Activated CD8-positive, alpha-beta memory T cell treated with anti-CD3 and anti-CD28 coated beads, Interleukin-2, amount 10 ng/mL, durations not matched to agents 7 days and 5 days (primary cell): ENCODE data around the gene DCTN1. TPM values are rescaled to one million over a fixed set of nuclear protein-coding genes. Genes with fewer than 3 reads are reported as not detected.
A peak's percentile ranks its signal among the peaks of the same experiment; 100 is the strongest.
"Not testable (repeated sequence)": the region's sequence is repeated elsewhere in the genome, so short reads cannot be mapped to it uniquely, and the experiment has no call there.

ENCODE experiments used
- ATAC-seq: fragments of 150-1000 bp; cut with Tn5 transposase; one replicate; pipeline ENCODE4 v1.10.0; 2021; ENCODE audit warnings: moderate library complexity
- CTCF ChIA-PET: fragments of 350-600 bp; sonication (Branson Sonifier 250); formaldehyde crosslinking; loops from one replicate; lab custom pipeline; 2021; ENCODE audit warnings: antibody characterized with exemption; lab: Charles Lee
- DNase-seq: peaks from one replicate; pipeline ENCODE4 v3.0.0-alpha.2; 2020
- H3K27ac Mint-ChIP-seq: one replicate; pipeline ENCODE4 v1.8.0; 2021; ENCODE audit warnings: mild to moderate bottlenecking, mixed read lengths
- H3K27me3 Mint-ChIP-seq: one replicate; pipeline ENCODE4 v1.8.0; 2021; ENCODE audit warnings: mixed read lengths
- H3K36me3 Mint-ChIP-seq: one replicate; pipeline ENCODE4 v1.8.0; 2021; ENCODE audit warnings: mild to moderate bottlenecking, mixed read lengths
- H3K4me1 Mint-ChIP-seq: one replicate; pipeline ENCODE4 v1.8.0; 2021; ENCODE audit warnings: mixed read lengths
- H3K4me3 Mint-ChIP-seq: one replicate; pipeline ENCODE4 v1.8.0; 2021; ENCODE audit warnings: mild to moderate bottlenecking, moderate library complexity, mixed read lengths
- H3K9me3 Mint-ChIP-seq: one replicate; pipeline ENCODE4 v1.8.0; 2022; ENCODE audit warnings: low read depth, mixed read lengths
- total RNA-seq, 2 experiments: library from RNA; stranded (reverse); gene quantifications; one replicate each; pipeline ENCODE4 v1.2.3, GENCODE V29; 2021

Gene DCTN1
- total RNA-seq, 2 experiments from 2014 or later, result 98.3 to 108 TPM

DNA sequence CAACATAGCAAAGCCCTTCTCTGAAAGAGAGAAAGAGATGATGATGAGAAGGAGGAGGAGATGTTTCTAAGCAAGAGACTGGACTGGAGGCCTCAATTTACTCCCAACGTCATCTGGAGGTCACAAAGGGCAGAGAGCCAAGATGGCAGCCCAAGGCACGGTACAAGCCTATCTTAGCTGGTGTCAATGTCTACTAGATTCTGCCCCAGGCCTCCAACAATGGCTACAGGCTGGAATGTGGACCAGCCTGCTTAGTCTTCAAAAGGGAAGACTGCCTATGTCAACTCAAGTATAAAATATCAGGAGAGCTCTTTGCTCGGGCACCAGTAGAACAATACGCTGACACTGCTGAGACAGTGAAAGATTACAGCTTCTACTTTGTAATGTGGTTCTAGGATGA, 30.2 kb downstream of the DCTN1 start:
- Mint-ChIP-seq H3K36me3 (no peaks in the 10 kb centered on the region), H3K27me3 (peaks cover 3% of the 10 kb centered on the region), H3K9me3 (no peaks in the 10 kb centered on the region), H3K4me1 (peaks cover 11% of the 10 kb centered on the region), H3K27ac (no peak overlapping the region), H3K4me3 (no peak overlapping the region)
- no peak for ATAC-seq
- DNase-seq, result no peak
- CTCF ChIA-PET, result interaction anchor here (1.6 to 6.9 kb wide), 3 partner anchors 10 to 100 kb away, joined by 3 to 42 read pairs (median 4); no protein-coding TSS in a partner anchor

DNA sequence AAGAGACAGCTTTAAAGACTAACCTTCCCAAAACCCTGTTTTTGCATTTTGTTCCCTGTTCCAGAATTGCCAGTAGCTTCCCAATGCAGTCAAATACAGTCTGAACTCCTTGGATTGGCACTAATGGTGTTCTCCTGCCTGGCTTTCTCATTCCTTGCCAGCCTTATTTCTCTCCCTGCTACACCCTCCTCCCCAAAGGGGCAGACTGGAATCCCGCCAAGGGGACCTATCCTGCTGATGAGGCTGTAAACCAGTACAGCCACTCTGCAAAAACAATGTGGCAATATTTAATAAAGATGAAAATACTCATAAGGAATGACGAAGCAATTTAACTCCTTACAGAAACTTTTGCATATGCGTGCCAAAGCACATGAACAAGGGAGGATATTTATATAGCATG, 32.4 kb downstream of the DCTN1 start:
- no peak overlapping the region for H3K4me3 Mint-ChIP-seq
- no peaks in the 10 kb centered on the region for H3K36me3 Mint-ChIP-seq
- DNase-seq (no peak), ATAC-seq (no peak)
- no peaks in the 10 kb centered on the region for H3K9me3 Mint-ChIP-seq
- CTCF ChIA-PET, result interaction anchor here (1.4 kb wide), 1 partner anchor 13 kb away, joined by 5 read pairs; no protein-coding TSS in a partner anchor
- H3K27ac Mint-ChIP-seq, result no peak overlapping the region
- peaks cover 10% of the 10 kb centered on the region for H3K27me3 Mint-ChIP-seq
- H3K4me1 Mint-ChIP-seq, result peaks cover 16% of the 10 kb centered on the region

DNA sequence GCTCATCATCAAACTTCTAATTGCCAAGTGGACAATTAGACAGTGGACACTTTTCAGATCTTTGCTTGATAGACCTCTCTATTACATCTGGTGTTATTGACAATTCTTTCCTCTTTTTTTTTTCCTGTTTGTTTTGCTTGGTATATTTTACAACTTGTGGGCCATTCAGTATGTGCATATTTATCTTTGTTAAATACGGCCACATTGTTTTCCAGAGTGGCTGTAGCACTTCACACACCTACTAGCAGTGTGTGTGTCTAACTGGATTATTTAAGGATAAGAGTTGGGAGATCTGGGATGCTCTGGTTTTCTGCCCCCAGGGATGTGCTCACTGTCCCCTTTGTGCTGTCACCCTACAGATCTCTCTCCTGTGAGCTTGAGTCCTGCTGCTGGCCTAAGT, 32.8 kb downstream of the DCTN1 start:
- no peaks in the 10 kb centered on the region for H3K36me3 Mint-ChIP-seq
- no peak for ATAC-seq
- DNase-seq, result no peak
- H3K9me3 Mint-ChIP-seq, result no peaks in the 10 kb centered on the region
- no peak overlapping the region for H3K27ac Mint-ChIP-seq
- peaks cover 16% of the 10 kb centered on the region for H3K4me1 Mint-ChIP-seq
- CTCF ChIA-PET, result interaction anchor here (1.4 kb wide), 1 partner anchor 12 kb away, joined by 5 read pairs; no protein-coding TSS in a partner anchor
- peaks cover 10% of the 10 kb centered on the region for H3K27me3 Mint-ChIP-seq
- H3K4me3 Mint-ChIP-seq, result no peak overlapping the region

DNA sequence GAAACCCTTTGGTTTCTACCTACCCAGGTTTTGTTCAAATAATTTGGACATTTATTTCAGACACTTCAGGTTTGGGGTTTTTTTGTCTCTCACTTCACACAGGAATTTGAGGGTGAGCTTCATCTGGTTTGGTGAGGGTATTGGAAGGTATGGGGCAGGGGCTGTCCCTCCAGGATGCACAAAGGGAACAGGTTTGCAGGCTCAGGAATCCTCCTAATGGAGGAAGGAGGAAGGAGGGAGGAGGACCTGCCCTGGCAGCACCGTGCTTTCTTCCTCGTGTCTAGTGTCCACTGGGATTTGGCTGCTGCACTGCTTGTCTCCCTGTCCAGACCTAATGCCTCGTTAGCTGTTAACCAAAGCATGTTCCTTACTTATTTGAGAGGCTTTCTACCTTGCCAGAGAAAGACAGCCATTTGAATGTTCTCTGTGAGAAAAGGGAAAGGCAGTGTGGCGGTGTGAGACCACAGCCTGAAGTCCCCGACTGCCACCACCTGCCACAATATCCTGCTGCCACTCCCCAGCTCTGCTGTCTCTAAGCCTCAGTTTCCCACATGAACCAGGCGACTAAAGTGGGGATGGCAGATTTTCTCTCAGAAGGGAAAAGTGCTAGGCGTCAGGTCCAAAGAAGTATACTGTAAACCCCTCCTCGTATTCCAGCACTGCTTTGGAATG, 34.7 kb downstream of the DCTN1 start:
- Mint-ChIP-seq H3K27ac (no peak overlapping the region), H3K36me3 (no peaks in the 10 kb centered on the region), H3K9me3 (no peaks in the 10 kb centered on the region), H3K27me3 (peaks cover 10% of the 10 kb centered on the region), H3K4me3 (no peak overlapping the region), H3K4me1 (peaks cover 16% of the 10 kb centered on the region)
- CTCF ChIA-PET, result interaction anchor here (0.6 to 2.6 kb wide), 4 partner anchors 11 to 107 kb away, joined by 3 to 15 read pairs (median 4); no protein-coding TSS in a partner anchor
- DNase-seq (peak; percentile 50), ATAC-seq (no peak)

DNA sequence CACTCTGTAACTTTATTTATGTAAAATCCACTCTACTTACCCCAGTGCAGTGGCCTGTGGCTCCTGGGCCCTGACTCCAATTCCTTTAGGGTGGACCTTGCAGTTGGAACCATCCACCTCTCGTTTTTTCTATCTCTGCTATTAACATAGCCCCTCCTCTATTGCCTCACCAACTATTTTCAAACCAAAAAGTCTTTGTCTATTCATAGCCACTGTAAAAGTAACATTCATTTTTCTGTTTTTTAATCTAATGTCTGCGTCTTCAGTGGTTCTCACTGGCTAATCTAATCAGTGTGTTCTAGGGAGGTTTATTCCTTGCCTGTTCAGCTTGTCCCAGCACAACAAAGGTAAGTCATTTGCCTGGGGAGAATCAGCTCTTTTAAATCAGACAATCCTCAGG, 36.8 kb downstream of the DCTN1 start, which contains the start of gene SLC4A5:
TSS of gene SLC4A5 (minus strand) at position 101 of the 400 bp plus-strand sequence. CDS start 28,393 bp downstream, outside the sequence.
- DNase-seq, result no peak
- no peak within 1 kb of the TSS for H3K27ac Mint-ChIP-seq
- peaks cover 8% of the 10 kb centered on the region for H3K27me3 Mint-ChIP-seq
- H3K9me3 Mint-ChIP-seq, result no peaks in the 10 kb centered on the region
- no peak for ATAC-seq
- CTCF ChIA-PET, result no interaction called here
- no peak within 1 kb of the TSS for H3K4me3 Mint-ChIP-seq
- peaks cover 16% of the 10 kb centered on the region for H3K4me1 Mint-ChIP-seq
- H3K36me3 Mint-ChIP-seq, result no peaks in the 10 kb centered on the region

DNA sequence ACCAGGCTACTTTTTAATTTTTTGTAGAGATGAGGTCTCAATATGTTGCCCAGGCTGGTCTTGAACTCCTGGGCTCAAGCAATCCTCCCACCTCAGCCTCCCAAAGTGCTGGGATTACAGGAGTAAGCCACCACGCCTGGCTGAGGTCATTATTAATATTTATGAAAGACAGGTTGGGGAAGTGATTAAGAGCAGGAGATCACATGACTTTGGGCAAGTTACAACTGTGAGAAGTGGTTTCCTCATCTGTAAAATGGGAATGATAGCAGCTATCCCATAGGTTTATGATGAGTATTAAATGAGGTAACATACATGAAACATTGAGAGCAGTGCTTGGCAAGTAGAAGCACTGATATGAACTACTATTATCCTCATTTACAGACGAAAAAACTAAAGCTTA, 43.9 kb downstream of the DCTN1 start:
- not testable (repeated sequence) for H3K36me3 Mint-ChIP-seq, H3K4me3 Mint-ChIP-seq, ATAC-seq, H3K27me3 Mint-ChIP-seq, H3K4me1 Mint-ChIP-seq, DNase-seq, H3K9me3 Mint-ChIP-seq, H3K27ac Mint-ChIP-seq
- CTCF ChIA-PET, result interaction anchor here (1.3 to 6.8 kb wide), 16 partner anchors 9 to 512 kb away, joined by 5 to 76 read pairs (median 14); partner anchors contain the start of genes CCDC142, STAMBP and TTC31

DNA sequence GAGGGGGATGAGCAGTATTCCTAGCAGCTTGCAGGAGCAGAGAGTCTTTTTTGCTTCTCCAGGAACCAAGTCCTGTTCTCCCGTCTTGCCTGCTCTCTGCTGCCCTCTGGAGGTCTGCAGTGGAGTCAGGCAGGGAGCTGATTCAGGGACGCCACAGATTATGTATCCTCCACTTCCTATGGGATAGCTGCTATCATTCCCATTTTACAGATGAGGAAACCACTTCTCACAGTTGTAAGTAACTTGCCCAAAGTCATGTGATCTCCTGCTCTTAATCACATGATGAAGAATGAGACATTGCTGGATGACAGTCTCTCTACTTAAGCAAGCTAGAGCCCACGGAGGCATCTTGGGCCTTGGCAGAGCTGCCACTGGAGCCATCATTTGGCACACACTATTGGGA, 45.2 kb downstream of the DCTN1 start:
- no peak overlapping the region for H3K27ac Mint-ChIP-seq

DNA sequence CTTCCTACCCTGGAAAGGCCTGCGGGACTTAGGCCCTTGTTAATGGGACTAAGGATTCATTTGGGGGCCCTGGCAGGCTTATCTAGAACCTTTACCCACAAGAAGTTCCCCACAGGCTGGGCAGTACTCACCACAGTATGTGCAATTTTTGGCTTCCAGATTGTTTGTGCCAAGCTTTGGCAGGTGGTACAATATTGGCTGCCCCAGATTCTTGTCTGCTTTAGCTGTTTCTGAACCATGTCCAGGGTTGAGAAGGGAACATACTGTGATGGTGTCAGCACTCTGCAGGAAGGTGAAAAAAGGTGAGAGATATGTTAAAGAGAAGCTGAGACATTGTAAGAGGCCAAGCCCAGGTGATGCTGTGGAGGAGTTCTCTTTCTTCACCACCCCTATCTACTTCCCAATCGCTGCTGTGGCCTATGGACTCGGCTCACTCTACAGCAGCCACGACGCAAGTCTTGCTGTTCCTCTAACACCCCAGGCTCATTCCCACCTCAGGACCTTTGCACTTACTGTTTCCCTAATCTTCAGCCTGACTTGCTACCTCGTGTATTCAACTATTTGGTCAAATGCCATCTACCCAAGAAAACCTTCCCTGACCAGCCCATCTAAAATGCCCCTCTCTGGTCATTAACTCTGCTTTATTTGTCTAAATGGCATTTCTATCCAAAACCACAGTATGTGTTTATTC, 46.1 kb downstream of the DCTN1 start:
- H3K27ac Mint-ChIP-seq, result peak overlapping the region; percentile 20
- CTCF ChIA-PET, result interaction anchor here (0.8 to 6.8 kb wide), 50 partner anchors 8 to 581 kb away, joined by 3 to 76 read pairs (median 6); partner anchors contain the start of genes BOLA3, CCDC142, STAMBP and TTC31
- H3K27me3 Mint-ChIP-seq, result no peaks in the 10 kb centered on the region
- H3K36me3 Mint-ChIP-seq, result no peaks in the 10 kb centered on the region
- H3K9me3 Mint-ChIP-seq, result no peaks in the 10 kb centered on the region
- DNase-seq (no peak), ATAC-seq (no peak)
- no peak overlapping the region for H3K4me3 Mint-ChIP-seq
- no peaks in the 10 kb centered on the region for H3K4me1 Mint-ChIP-seq

More for the DNA sequence above, 45.2 kb downstream of the DCTN1 start:
- H3K36me3 Mint-ChIP-seq, result no peaks in the 10 kb centered on the region
- peak; percentile 81 for DNase-seq
- ATAC-seq, result peak; percentile 83
- H3K9me3 Mint-ChIP-seq, result no peaks in the 10 kb centered on the region
- no peaks in the 10 kb centered on the region for H3K27me3 Mint-ChIP-seq
- H3K4me1 Mint-ChIP-seq, result no peaks in the 10 kb centered on the region
- no peak overlapping the region for H3K4me3 Mint-ChIP-seq
- CTCF ChIA-PET, result interaction anchor here (0.6 to 6.8 kb wide), 68 partner anchors 9 to 582 kb away, joined by 3 to 76 read pairs (median 5); partner anchors contain the start of genes BOLA3, CCDC142, MOB1A and STAMBP

DNA sequence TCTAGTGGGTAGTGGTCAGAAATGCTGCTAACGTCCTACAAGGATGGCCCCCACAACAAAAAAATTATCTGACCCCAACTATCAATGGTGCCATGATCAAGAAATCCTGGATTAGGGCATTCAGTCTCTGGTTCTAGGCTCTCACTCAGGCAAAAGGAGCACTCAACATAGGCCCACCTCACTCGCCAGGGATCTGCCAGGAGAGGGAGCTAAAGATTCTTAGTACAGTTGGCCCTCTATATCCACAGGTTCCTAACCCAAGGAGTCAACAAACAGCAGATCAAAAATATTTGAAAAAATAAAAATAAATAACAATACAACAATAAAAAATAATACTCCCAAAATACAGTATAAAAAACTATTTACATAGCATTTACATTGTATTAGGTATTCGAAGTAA, 46.9 kb downstream of the DCTN1 start:
- no peak overlapping the region for H3K27ac Mint-ChIP-seq

DNA sequence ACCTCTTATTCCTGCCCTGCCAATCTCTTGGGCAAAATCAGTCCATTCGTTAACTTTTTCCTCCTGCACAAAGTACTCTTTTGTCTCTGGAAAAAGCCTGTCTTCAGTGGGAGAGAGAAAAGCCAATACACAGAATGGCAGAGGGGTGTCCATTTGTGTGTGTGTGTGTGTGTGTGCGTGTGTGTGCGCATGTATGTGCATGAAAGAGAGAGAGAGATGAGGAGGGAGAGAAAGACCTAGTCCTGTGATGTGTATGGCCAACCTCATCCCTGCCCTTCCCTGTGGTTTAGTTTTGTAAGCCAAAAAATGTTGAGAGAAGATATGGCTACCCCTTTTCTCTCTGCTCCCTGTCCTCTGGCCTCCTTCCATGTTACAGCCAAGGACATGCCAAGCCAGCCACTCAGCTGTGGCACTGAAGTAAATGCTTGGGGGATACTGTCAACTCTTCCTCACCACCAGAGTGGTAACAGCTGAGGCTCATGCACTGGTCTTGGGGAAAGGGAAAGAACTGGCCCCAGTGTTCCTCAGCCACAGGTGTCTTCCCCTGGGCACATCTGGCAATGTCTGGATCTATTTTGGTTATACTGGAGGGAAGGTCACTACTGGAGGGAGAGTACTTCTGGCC, 47.4 kb downstream of the DCTN1 start:
- Mint-ChIP-seq H3K4me3 (no peak overlapping the region), H3K27ac (no peak overlapping the region), H3K36me3 (no peaks in the 10 kb centered on the region), H3K9me3 (no peaks in the 10 kb centered on the region), H3K4me1 (peaks cover 2% of the 10 kb centered on the region), H3K27me3 (no peaks in the 10 kb centered on the region)
- ATAC-seq (no peak), DNase-seq (no peak)
- CTCF ChIA-PET, result interaction anchor here (0.6 to 6.8 kb wide), 8 partner anchors 8 to 119 kb away, joined by 3 to 76 read pairs (median 8); no protein-coding TSS in a partner anchor

More for the DNA sequence above, 46.9 kb downstream of the DCTN1 start:
- H3K4me1 Mint-ChIP-seq, result no peaks in the 10 kb centered on the region
- no peak overlapping the region for H3K4me3 Mint-ChIP-seq
- DNase-seq, result peak; percentile 47
- no peaks in the 10 kb centered on the region for H3K36me3 Mint-ChIP-seq
- H3K9me3 Mint-ChIP-seq, result no peaks in the 10 kb centered on the region
- peak; percentile 49 for ATAC-seq
- CTCF ChIA-PET, result interaction anchor here (0.8 to 6.8 kb wide), 10 partner anchors 9 to 506 kb away, joined by 3 to 76 read pairs (median 5); no protein-coding TSS in a partner anchor
- no peaks in the 10 kb centered on the region for H3K27me3 Mint-ChIP-seq

DNA sequence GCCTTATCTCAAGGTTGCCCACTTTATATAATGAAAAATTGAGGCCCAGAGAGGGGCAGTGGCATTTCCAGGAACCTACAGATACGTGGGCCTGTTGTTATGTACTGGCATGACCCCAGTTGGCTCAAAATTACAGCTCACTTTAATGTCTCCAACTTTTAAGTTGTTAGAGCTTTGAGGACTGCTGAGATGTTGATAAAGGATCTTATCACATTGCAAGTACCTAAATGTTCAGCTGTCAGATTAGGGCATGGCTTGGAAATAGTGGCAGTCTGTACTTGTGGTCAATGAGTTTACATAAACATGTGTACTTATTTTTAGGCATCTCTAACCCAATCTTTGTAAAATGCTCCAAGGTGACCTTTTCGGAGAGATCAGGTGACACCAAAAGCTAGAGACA, 51.5 kb downstream of the DCTN1 start:
- DNase-seq (no peak), ATAC-seq (no peak)
- H3K27me3 Mint-ChIP-seq, result no peaks in the 10 kb centered on the region
- no peak overlapping the region for H3K27ac Mint-ChIP-seq
- peaks cover 6% of the 10 kb centered on the region for H3K4me1 Mint-ChIP-seq
- CTCF ChIA-PET, result no interaction called here
- H3K36me3 Mint-ChIP-seq, result no peaks in the 10 kb centered on the region
- H3K9me3 Mint-ChIP-seq, result no peaks in the 10 kb centered on the region
- H3K4me3 Mint-ChIP-seq, result no peak overlapping the region

DNA sequence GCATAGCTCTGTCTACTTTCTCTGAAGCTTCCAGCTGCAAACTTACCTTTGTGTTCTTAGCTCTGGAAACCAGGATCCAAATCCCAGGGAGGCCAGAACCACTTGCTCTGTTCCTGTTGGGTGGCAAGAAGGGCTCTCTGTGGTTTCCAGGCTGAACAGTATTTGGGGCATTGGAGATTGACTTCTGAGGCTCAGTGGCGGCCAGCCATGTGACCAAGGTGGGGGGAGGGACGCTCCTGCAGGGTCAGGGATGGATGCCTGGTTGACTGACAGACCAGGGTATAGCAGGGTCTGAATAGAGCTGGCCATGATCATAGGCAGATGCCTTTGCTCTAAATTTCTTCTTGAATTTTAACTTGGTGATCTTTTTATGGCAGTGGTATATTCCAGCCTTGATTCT, 52.0 kb downstream of the DCTN1 start:
- no peaks in the 10 kb centered on the region for H3K27me3 Mint-ChIP-seq
- H3K27ac Mint-ChIP-seq, result no peak overlapping the region
- no peaks in the 10 kb centered on the region for H3K36me3 Mint-ChIP-seq
- no peak overlapping the region for H3K4me3 Mint-ChIP-seq
- CTCF ChIA-PET, result no interaction called here
- DNase-seq (no peak), ATAC-seq (no peak)
- H3K4me1 Mint-ChIP-seq, result peaks cover 6% of the 10 kb centered on the region
- H3K9me3 Mint-ChIP-seq, result no peaks in the 10 kb centered on the region

DNA sequence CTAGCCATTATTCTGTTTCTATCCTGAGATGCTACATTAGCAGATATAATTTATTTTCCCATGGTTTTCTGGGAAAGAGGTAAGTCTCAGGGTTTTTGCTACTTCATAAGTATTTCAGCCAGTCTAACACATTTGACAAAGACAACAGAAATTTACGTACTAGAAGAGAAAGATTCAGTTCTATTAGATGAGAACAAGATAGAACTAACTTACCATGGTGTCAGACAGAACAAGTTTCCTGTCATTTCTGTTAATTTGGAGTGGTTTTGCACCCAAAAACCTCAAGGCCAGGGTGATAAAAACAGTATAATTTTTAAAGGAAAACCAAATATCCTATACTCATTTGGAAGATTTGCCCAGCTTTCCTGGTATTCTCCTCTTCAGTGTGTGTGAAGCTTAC, 52.5 kb downstream of the DCTN1 start:
- ATAC-seq (no peak), DNase-seq (no peak)
- Mint-ChIP-seq H3K9me3 (no peaks in the 10 kb centered on the region), H3K27ac (no peak overlapping the region), H3K4me3 (no peak overlapping the region), H3K36me3 (no peaks in the 10 kb centered on the region), H3K4me1 (peaks cover 6% of the 10 kb centered on the region), H3K27me3 (no peaks in the 10 kb centered on the region)
- CTCF ChIA-PET, result interaction anchor here (1.5 kb wide), 1 partner anchor 77 kb away, joined by 3 read pairs; no protein-coding TSS in a partner anchor
